NCI-H2029 (cell line): ENCODE results near the gene COL18A1.
"Not testable (repeated sequence)": the region's sequence is repeated elsewhere in the genome, so short reads cannot be mapped to it uniquely, and the experiment has no call there.

ENCODE experiments used
- DNase-seq: peaks from one replicate; lab custom pipeline; 2025; lab: John Stamatoyannopoulos, UW

The COL18A1 gene

DNA sequence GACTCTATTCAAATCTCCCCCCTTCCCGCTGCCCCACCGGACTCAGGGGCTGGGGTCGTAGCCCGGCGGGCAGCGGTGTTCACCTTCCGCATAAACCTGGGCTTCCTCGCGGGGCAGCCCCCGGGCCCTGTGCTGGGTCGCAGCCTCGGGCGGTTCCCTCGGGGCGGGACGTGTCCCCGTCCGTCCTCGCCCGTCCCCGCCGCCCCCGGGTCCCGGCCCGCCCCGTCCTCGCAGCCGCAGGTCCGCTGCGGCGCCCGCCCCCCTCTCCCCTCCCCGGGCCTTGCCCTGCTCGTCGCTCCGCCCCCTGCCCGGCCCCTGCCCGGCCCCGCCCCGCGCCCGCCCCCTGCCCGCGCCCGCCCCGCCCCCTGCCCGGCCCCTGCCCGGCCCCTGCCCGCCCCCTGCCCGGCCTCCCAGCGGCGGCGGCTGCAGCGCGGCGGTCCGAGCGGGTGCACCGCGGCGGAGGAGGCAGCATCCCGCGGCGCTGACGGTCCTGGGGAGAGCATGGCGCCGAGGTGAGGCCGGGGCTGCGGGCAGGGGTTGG, at the start of gene COL18A1:
Gene COL18A1, plus strand, starts transcription at position 436 of the 541 bp plus-strand sequence. Its CDS starts 66 bp downstream, at position 502.
- no peak for DNase-seq

DNA sequence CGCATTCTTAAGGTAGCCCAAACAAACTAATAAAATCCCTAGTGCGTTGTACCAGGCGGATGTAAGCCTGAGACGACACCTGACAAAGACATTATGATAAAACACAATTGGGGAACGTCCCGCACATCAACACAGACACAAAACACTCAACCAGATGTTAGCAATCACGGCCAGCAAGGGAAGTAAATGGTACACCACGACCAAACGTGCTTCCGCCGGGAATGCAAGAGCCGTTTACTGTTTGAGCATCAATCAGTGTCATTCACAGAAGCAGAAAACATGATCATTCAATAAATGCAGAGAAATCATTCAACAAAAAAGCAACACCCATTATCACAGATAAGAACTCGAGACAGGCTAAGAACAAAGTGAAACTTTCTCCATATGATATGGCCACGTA, 49.4 kb upstream of the COL18A1 start:
- no peak for DNase-seq

DNA sequence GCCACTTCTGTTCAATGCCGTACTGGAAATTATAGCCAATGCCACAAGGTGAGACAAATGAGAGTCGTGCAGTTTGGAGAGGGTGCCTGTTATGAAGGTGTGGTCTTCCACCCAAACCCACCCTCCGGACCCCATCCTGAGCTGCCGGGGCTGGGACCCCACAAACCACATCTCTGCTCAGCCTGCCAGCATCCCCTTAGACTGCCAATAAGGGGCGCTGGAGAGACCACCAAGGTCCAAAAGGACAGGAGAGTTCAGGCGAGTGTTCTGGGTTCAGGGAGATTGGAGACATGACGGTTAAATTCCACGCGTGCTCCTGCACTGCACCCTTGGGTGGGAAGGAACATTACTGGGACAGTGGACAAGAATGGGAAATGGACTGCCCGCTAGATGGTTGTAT, 48.7 kb upstream of the COL18A1 start:
- no peak for DNase-seq

DNA sequence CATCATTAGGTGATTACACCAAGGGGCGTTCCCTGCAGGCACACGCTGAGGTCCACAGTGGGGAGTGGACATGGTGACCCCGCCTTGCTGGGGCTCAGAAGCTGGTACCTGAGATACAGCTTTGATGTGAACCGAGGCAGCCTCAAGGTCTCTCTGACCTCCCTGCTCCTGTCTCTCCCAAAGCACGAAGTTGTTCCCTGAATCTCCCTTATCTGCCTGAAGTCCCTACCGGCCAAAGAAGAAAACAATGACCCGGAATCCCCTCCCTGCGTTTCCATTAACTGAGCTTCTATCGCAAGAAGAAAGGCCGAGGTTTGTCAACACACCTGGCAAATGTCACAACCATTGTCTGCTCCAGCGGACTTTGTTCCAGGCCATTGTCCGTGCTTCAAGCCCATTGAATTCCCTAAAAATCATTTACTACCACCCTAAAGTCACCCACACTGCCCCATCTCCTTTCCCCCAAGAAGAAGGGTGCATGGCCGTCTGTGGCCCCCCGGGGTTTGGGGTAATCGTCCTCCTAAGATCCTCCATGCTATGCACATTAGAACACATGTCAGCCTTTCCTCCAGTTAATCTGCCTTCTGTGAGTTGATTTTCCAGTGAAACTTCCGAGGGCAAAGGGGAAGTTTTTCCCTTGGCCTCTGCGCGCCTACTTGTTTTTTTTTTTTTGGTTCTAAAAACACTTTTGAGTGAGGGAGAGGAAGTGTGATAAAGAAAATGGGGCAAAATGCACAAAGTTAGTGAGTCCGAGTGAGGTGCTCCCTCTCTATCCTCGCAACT, 48.1 kb upstream of the COL18A1 start:
- DNase-seq = no peak

DNA sequence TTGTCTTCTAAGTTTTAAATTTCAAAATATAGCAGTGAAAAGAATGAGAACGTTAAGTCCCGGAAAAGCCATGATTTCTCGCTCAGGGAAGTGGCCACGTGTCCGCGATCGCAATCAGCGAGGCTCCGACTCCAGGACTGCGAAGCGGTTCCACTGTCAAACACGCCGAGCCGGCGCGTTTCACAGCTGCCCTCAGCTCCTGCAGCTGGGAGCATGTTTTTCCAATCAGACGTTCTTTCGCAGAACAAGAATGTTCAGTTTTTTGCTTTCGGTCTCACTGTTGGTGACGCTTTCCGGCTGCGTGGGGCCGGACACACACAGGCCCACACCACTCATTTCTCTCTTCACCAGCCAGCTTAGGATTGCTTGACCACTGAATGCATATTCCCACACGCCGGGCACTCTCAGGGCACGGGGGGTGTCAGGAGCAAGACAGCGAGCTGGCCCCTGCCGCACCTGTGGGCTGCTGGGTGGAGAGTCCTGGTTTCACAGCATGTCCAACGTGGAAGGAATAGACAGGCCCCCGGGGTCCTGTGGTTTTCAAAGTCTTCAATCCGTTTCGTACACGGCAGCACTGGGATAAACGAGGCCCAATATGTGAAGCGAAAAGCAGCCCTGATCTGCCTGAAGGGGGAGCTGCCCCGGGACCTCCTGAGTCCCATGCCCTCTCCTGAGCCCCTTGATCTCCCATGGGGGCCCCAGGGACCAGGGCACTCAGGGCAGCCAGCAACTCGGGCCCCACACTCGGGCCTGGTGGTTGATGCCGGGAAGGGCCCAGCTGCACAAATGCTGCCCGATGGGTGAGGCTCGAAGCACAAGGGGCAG, 47.3 kb upstream of the COL18A1 start:
- no peak for DNase-seq

DNA sequence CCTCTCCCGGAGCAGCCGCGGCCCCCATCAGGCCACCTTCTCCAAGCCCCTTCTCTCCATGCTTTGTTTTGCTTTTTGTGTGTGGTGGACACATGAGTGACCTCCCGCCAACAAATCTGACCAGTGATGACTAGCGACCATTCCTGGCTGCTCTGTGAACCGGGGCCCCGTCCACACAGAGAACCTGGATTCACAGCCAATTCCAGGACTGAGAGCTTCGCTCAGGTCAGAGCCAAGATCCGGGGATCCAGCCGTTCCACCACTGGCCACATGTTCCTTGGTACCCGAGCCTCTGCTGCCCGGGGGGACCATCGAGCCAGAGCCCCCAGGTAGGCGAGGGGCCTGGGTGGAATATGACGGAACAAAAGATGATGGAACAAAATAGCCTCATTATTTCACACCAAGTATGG, 46.7 kb upstream of the COL18A1 start:
- DNase-seq = no peak

DNA sequence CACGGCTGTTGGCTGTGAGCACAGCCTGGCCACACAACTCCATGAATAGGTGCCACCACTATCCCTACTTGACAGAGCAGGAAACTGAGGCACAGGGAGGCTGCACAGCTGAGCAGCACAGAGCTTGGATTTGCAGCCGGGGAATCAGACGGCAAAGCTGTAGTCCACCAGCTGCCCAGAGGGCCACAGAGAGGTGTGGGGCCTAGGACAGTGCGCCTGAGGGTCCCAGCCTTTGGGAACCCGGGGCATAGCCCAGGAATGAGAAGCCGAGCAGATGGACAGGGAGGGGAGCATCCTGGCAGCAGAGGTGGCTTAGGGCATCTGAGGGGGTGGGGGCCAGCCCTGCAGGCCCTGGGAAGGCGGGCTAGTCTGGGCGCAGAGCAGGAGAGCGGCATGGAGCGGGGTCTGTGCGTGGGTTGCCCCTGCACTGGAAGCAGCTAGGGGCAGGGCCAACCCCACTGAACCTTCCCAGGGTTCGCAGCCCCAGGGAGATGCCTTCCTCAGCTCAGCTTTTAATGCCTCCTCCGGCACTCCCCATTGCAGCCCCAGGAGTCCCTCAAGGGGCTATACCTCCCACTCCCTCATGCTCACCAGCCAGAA, 46.2 kb upstream of the COL18A1 start:
- DNase-seq = no peak

DNA sequence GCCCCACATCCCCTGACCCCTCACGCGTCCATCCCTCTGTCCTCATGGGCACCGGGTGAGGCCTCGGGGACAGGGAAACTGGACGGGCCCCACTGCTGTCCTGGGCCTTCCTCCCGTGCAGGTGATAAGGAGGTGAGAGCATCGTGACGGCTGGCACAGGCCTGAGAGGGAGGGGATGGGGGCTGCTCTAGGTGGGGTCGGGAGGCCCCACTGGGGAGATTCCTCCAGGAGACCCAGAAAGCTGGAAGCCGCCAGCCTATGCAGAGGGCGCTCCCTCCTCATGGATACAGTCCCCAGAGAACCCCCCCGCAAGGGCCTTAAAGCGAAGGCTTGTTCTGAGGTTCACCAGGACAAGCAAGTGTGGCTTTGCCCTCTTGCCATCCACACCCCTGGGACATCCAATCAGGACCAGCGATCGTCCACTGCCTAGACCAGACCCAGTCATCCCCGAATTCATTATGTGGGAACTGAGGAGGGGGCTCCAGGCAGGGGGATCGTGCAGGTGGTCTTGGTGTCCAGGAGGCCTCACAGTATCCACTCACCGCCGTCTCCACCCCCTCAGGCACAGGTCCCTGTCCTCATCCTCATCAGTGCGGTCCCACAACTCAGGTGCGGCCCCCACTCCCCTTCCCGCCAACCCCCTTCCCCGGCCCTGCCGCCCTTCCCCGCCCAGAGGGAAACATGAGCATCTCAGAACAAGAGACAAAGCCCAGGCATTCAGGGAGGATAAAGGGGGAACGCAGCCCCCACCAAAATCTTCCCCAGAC, 45.3 kb upstream of the COL18A1 start:
- DNase-seq = no peak

DNA sequence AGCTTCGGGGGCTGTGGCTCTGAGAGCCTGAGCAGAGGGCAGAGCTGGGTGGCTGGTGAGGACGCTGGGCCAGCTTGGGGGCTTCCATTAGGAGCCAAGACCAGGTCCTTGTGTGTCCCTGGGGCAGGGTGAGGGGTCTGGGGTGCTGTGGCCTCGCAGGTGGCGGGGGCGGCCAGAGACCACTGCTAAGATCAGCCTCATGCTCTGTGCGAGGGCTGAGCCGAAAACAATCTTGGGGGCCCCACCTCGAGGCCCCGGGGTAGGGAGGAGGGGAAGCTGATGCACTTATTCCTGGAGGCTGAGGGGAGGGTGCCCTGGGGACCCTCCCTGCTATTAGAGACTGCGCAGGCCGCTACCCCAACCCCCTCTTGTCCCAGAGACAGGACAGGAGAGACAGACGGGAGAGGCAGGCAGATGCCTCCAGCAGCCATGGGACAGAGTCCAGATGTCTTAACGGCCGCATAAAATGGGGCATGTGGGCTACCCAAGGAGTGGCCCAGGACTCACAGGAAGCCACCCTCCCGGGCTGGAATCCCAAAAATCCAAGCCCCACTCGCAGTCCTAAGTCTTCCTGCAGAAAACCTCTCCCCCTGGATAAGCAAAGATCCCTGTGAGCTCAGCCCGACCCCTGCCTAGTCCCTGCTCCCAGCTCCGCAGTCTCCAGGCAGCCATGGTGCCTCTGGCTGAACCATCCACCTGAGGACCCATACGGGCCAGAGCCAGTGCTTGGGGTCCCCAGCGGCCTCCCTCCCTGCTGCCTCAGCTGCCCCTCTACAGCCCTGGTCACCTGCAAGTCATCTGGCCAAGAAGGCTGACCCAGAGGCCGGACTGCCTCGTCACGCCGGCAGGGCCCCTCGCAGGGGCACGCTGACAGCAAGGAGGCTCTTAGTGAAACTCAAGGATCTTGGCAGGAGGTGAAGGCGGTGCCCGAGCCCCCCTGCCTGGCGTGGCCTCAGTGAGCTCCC, 43.6 kb upstream of the COL18A1 start:
- no peak for DNase-seq

DNA sequence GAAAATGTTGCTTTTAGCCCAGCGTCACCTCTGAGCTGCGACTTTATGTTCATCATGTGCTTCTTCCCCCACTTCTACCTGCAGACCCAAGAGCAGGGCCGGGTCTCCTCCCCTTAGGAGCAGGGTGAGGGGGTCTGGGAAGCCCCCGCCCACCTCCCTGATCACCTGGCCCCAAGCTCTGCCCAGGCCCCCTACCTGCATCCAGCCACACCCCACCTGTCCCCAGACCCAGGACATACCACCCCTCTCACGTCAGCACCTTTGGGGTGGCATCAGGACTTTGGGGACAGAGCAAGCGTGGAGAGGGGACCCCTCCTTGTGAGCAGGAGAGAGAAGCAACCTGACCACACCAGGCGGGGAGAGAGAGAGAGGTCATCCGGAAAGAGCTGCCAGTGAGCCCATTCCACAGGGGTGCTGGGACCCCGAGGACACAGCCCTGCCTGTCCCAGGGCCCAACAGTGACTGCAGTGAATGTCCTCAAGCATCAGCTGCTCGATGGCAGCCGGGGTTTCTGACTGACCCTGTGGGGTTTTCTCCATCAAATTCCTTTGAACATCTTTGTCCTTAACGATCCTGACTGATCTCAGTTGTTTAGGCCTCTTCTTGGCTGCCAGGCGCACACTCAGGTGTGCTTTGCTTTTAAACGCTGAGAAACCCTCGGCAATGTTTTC, 42.8 kb upstream of the COL18A1 start:
- no peak for DNase-seq

DNA sequence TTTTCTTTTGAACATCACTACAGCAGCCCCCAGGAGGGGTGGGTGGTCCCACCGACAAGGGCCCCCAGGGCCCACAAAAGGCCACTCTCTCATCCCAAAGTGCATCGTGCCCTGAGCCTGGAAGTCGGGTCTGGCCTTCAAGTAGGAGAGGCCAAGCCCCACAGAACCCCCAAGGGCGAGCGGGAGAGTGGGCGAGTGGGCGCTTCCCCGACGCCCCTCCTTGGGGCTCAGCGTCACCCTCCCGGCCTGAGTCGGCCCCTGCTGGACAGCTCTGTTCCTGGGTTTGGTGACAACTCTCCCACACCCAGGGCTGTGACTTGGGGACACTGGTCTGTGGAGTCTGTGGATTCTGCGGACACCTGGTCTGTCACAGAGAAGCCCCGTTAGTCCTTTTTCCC, 42.2 kb upstream of the COL18A1 start:
- DNase-seq = no peak

DNA sequence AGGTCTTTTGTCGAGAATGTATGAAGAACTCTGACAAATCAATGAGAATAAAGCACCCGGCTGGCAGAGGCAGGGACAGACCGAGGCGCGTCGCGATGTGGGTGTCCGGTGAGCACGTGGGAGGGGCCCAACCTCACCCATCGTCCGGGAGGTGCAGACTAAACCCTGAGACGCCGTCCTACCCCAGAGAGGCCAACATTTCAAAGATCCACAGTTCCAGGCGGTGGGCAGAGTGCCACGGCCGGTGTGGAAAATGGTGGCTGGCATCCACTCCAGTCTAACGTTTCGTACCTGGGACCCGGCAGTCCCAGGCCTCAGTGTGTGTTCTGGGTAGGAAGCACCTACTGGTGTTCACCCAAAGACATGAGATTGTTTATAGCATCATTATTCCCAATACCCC, 41.7 kb upstream of the COL18A1 start:
- DNase-seq = not testable (repeated sequence)

DNA sequence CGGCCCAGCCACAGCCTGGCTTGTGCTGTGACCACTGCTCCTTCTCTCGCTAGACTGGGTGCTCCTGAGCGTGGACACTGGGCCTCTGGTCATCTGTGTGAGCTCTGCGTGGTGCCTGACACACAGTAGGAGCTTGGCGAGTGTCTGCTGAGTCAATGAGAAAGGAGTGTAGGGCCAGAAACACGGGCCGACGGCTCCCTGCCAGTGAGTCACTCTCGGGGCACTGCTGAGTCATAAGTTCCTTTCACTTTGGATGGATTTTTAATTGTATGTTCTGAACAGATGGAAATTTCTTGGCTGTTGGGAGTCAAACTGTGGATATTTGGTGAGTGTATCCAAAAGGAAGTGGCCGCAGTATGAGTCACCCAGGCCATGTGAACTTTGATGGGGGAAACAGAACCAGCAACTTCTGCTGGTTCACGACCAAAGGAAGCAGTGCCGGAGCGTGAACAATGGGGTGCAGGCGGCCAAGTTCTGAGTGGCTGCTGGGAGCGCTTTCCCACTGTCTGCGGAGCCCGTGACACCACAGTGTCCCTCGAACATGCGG, 41.0 kb upstream of the COL18A1 start:
- DNase-seq = no peak

DNA sequence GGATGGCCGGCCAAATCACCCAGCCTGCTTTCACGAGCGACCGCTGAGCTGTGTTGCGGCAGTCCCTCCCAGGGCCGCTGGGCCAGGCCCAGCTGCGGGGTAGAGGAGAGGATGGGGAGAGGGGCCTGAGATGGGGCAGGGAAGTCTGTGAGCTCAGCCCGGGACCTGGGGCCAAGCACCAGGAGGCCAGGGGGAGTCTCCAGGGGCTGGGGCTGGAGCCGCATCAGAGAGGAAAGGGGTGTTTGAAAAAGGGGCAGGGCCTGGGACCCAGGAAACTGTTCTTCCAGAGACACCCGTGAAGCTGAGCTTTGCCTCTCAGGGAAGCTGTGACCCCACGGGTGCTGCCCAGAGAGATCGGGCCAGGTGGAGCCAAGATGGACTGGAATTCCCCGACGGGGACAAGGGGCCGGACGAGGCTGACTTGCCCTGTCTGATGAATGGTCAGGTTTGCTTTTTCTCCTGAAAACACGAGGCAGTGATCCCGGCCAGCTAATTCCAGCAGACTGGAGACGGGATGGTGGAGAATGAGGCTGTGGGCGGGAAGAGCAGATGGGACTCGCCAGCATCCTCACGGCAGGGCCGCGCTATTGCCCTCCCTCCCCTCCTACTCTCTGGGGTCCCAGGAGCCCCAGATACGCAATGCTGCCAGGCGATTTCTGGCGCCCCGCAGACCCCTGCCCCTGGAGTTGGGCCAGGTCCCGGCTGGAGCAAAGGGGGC, 40.3 kb upstream of the COL18A1 start:
- no peak for DNase-seq

DNA sequence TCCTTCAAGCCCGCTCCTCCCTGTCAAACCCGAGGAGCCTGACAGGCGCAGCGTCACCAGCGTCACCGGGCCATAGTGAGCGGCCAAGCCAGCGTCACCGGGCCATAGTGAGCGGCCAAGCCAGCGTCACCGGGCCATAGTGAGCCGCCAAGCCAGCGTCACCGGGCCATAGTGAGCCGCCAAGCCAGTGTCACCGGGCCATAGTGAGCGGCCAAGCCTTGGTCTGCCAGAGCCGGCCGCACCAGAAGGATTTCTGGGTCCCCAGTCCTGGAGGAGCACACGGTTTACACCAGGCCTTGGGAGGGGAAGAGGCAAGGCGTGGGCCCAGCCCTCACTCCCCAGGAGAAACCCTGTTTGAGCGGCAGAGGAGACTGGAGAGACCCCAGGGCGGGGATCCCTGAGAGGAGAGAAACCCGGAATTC, 39.8 kb upstream of the COL18A1 start:
- DNase-seq = no peak

DNA sequence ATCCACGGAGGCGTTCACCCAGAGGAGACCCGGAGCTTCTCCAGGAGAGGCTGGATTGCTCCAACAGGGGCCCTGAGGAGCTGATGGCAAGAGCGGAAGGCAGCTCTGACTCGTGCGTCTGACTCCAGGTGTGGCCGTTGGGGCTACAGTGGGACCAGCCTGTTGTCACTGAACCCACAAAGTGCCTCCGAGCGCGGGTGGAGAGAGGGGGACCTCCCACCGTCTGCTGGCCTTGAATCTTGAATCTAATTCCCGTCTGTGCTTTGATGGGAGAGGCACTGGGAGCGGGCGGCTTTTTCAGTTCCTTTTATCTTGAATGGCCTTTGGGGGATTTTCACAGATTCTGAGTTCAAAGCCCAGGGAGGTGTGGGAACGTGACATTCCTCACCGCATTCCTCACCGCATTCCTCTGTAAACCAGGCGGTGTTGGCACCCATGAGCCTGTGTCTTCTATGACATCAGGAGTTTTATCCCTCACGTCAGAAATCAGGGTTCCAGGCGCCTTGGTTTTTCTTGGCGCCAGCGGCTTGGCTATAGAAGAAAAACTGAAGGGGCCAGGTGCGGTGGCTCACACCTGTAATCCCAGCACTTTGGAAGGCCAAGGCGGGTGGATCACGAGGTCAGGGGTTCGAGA, 39.2 kb upstream of the COL18A1 start:
- no peak for DNase-seq

DNA sequence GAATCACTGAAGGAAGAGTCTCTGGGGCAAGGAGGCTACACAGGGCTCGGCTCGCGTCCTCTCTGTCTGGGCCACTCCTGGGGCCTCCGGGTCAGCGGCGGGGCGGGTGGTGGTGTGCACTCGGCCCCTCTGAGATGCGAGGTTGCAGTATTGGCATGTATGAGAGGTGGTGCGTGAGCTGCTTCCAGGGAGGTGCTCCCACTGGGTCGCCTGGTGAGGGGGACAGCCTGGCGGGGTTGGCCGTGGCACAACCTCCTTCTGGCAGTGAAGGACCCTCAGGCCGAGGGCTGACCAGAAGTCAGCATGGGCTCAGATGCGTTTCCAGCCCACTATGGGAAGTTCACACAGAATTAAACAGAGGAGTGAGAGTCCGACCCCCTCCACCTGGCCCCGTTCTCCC, 38.5 kb upstream of the COL18A1 start:
- no peak for DNase-seq

DNA sequence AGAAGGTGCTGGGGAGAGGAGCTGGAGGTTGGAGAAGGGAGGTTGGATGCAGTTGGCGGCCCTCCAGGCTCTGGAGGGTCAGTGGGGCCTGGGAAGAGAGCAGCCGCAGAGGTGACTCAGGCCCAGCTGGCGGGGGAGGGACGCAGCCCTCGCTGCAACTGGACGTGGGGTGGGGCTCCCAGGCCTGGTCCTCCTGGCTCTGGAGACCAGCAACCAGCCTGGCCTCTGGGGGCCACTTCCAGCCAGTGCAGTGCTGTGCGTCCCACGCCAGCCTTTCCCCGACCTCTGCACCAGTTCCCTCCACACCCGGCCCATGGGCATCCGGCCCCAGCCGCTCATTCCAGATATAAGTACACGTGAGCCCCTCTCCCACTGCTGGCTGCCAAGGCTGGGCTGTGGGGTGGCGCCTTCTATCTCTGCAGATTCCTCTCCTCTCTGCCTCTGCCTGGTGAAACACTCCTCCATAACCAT, 38.0 kb upstream of the COL18A1 start:
- no peak for DNase-seq
